D721Med (cell line): ENCODE measurements around the gene PSENEN.

Experiments
- DNase-seq: peaks from one replicate; pipeline ENCODE4 v3.0.0; 2011; ENCODE audit warnings: low spot score; ENCODE audit not compliant: insufficient read length
- FAIRE-seq: peaks from 2 replicates; lab custom pipeline; 2011; peaks lifted over from hg19 to GRCh38; lab: Jason Lieb, UNC
- TF ChIP-seq, protein P1 (sequence below): IDR thresholded peaks from 2 replicates; pipeline ENCODE4 v1.5.1; 2012; ENCODE audit warnings: mild to moderate bottlenecking, control low read depth; ENCODE audit not compliant: insufficient read depth; ENCODE audit errors: missing control alignments

Gene PSENEN

DNA sequence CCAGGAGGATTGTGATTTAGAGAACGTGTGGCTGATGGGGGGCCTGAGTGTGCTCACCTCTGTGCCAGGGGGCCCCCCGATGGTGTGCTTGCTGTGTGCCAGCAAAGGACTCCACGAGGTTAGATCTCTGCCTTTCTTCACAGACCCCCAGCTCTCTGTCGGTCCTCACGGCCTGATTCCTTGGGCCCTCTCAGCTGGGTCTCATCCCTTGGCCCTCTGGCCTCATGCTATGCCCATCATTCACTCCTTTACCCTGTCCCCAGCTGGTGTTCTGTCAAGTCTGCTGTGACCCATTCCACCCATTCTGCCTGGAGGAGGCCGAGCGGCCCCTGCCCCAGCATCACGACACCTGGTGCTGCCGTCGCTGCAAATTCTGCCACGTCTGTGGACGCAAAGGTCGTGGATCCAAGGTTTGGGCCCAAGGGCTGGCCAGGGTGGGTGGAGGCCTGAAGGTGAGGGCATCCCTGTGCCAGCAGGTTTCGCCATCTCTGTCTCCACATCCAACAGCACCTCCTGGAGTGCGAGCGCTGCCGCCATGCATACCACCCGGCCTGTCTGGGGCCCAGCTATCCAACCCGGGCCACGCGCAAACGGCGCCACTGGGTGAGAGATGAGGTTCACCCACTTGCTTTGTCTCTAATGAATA is 20.1 kb upstream of the PSENEN start:
- no peak for FAIRE-seq
- TF ChIP-seq, protein P1, sequence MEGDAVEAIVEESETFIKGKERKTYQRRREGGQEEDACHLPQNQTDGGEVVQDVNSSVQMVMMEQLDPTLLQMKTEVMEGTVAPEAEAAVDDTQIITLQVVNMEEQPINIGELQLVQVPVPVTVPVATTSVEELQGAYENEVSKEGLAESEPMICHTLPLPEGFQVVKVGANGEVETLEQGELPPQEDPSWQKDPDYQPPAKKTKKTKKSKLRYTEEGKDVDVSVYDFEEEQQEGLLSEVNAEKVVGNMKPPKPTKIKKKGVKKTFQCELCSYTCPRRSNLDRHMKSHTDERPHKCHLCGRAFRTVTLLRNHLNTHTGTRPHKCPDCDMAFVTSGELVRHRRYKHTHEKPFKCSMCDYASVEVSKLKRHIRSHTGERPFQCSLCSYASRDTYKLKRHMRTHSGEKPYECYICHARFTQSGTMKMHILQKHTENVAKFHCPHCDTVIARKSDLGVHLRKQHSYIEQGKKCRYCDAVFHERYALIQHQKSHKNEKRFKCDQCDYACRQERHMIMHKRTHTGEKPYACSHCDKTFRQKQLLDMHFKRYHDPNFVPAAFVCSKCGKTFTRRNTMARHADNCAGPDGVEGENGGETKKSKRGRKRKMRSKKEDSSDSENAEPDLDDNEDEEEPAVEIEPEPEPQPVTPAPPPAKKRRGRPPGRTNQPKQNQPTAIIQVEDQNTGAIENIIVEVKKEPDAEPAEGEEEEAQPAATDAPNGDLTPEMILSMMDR = no peak
- no peak for DNase-seq

DNA sequence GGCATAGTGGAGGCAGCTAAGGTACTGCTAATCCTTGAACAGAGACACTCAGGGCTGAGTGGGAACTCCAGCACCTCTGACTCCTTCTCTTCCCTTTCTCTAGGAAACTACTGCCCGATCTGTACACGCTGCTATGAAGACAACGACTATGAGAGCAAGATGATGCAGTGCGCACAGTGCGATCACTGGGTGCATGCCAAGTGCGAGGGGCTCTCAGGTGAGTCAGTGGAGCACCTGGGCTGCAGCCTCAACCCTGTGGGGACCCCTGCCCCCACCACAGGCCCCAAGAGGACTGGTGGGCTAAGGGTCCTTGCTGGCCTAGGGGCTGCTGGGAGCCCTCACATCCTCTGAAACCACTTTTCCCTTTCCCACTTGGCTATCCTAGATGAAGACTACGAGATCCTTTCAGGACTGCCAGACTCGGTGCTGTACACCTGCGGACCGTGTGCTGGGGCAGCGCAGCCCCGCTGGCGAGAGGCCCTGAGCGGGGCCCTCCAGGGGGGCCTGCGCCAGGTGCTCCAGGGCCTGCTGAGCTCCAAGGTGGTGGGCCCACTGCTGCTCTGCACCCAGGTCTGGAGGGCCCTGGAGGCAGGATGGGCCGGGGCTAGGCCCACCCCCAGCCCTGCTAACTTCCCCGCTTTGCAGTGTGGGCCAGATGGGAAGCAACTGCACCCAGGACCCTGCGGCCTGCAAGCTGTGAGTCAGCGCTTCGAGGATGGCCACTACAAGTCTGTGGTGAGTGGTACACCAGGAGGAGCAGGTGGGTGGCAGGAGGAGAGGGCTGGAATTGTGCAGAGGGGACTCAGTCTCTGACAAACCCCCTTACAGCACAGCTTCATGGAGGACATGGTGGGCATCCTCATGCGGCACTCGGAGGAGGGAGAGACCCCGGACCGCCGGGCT is 18.1 kb upstream of the PSENEN start:
- TF ChIP-seq, protein P1 = no peak
- DNase-seq = no peak
- no peak for FAIRE-seq

DNA sequence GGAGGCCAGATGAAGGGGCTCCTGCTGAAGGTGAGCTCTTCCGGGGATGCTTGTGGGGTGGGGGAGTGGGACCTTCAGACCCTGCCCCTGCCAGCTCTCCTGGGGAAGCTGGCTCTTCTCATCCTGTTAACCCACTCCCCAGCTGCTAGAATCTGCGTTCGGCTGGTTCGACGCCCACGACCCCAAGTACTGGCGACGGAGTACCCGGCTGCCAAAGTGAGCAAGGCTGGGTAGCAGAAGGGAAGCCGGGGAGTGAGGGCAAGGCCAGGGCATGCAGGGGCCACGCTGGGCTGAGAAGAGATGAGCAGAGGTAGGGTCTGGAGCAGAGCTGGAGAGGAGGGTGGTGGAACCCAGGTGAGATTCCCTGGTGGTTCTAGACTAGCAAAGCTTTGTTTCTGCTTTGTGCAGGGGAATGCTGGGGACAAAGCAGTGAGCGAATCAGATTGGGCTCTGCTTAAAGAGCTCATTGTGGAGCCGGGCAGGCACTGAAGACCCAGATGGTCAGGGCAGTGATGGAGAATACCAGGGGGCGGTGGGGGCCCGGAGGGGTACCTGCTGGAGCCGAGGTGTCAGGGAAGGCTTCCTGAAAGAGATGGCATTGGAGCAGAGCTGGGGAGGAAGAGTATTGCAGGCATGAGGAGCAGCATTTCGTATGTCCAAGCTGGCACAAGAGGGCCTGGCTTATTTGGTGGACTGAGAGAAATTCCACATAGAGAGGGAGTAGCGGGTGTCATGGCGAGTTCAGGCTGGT is 17.3 kb upstream of the PSENEN start:
- no peak for DNase-seq
- no peak for FAIRE-seq
- TF ChIP-seq, protein P1 = no peak

DNA sequence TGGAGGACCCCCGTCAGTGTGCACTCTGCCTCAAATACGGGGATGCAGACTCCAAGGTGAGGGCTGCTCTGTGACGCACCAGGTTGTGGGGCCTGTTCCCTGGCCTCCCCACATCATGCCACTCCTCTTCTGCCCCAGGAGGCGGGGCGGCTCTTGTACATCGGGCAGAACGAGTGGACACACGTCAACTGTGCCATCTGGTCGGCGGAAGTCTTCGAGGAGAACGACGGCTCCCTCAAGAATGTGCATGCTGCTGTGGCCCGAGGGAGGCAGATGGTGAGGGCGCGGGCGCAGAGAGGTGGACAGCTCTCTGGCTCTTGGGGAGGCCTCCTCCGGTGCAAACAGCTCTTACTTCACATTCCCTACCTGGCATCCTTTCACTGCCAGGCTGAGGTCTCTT is 16.4 kb upstream of the PSENEN start:
- TF ChIP-seq, protein P1 = no peak
- FAIRE-seq (no peak), DNase-seq (no peak)

DNA sequence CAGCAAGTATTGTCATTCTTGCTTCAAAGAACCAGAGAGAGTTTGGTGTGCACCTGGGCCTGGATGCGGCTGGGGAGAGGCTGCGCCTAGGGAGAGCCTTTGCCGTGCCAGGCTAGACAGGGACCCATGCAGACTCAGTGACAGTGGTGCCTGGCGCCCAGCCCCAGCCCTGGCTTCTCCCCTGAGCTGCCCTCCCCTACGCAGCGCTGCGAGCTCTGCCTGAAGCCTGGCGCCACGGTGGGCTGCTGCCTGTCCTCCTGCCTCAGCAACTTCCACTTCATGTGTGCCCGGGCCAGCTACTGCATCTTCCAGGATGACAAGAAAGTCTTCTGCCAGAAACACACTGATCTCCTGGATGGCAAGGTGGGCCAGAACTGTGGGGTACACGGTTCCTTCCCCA is 15.7 kb upstream of the PSENEN start:
- FAIRE-seq (no peak), DNase-seq (no peak)
- TF ChIP-seq, protein P1 = no peak

DNA sequence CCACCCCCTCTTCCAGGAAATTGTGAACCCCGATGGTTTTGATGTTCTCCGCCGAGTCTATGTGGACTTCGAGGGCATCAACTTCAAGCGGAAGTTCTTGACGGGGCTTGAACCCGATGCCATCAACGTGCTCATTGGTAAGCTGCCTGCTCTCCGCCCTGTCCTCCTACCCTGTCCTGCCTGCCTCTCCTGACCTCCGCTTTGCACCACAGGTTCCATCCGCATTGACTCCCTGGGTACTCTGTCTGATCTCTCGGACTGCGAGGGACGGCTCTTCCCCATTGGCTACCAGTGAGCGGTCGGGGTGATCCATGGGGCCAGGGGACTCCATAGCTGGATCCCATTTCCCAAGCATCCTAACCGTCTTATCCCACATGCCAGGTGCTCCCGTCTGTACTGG is 15.1 kb upstream of the PSENEN start:
- TF ChIP-seq, protein P1 = no peak
- DNase-seq (no peak), FAIRE-seq (no peak)
